SK-N-SH (cell line): ENCODE measurements around the gene CNPY2.

Experiments used
- EZH2phosphoT487 ChIP-seq: fragments of 200-600 bp; sonication (generic); IDR thresholded peaks from 2 replicates; pipeline ENCODE4 v1.6.1; 2017; ENCODE audit warnings: low read depth, mixed run types, mild to moderate bottlenecking, antibody characterized with exemption, moderate library complexity, borderline replicate concordance
- NFIC ChIP-seq: IDR thresholded peaks from 2 replicates; pipeline ENCODE4 v1.4.0; 2012; ENCODE audit warnings: borderline replicate concordance
- TF ChIP-seq, protein P1 (sequence below): fragments of 200-600 bp; sonication (generic); IDR thresholded peaks from 2 replicates; pipeline ENCODE4 v1.6.1; 2017; ENCODE audit warnings: antibody characterized with exemption, mild to moderate bottlenecking, moderate library complexity
- TF ChIP-seq, protein P2 (sequence below): IDR thresholded peaks from 2 replicates; pipeline ENCODE4 v1.4.0; 2012; ENCODE audit warnings: low read depth, borderline replicate concordance

DNA sequence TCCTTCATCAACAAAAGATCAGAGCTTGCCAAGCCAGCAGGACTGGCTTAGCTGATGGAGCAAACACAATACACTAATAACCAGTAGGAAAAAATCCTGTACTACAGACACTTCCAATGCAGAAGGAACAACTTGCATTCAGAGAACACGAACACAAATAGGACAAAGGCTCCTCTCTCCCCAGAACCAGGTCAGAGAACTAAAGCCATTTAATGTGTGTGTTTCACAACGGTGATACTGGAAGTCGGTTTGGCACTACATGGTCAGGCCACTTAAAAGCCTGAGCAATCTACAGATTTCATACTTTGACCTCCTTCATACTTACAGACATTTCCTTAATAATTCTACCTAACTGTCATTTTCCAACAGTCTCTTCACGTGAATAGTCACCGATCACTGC, 22.0 kb downstream of the CNPY2 start:
- TF ChIP-seq, protein P1, sequence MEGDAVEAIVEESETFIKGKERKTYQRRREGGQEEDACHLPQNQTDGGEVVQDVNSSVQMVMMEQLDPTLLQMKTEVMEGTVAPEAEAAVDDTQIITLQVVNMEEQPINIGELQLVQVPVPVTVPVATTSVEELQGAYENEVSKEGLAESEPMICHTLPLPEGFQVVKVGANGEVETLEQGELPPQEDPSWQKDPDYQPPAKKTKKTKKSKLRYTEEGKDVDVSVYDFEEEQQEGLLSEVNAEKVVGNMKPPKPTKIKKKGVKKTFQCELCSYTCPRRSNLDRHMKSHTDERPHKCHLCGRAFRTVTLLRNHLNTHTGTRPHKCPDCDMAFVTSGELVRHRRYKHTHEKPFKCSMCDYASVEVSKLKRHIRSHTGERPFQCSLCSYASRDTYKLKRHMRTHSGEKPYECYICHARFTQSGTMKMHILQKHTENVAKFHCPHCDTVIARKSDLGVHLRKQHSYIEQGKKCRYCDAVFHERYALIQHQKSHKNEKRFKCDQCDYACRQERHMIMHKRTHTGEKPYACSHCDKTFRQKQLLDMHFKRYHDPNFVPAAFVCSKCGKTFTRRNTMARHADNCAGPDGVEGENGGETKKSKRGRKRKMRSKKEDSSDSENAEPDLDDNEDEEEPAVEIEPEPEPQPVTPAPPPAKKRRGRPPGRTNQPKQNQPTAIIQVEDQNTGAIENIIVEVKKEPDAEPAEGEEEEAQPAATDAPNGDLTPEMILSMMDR, result no peak
- TF ChIP-seq, protein P2, sequence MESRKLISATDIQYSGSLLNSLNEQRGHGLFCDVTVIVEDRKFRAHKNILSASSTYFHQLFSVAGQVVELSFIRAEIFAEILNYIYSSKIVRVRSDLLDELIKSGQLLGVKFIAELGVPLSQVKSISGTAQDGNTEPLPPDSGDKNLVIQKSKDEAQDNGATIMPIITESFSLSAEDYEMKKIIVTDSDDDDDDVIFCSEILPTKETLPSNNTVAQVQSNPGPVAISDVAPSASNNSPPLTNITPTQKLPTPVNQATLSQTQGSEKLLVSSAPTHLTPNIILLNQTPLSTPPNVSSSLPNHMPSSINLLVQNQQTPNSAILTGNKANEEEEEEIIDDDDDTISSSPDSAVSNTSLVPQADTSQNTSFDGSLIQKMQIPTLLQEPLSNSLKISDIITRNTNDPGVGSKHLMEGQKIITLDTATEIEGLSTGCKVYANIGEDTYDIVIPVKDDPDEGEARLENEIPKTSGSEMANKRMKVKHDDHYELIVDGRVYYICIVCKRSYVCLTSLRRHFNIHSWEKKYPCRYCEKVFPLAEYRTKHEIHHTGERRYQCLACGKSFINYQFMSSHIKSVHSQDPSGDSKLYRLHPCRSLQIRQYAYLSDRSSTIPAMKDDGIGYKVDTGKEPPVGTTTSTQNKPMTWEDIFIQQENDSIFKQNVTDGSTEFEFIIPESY, result no peak
- TF ChIP-seq EZH2phosphoT487 (no peak), NFIC (no peak)
